Neural cell (in vitro differentiated cells): Measurements from ENCODE around the gene BLOC1S5. TPM values are rescaled to one million over a fixed set of nuclear protein-coding genes. Genes with fewer than 3 reads are reported as not detected.

ENCODE experiments used
- H2AFZ ChIP-seq: fragments of 200-600, 300-800 bp; sonication (generic), shearing (Covaris generic); 2 replicates; pipeline ENCODE4 v1.6.0; 2014; ENCODE audit warnings: low read depth, mild to moderate bottlenecking, antibody characterized with exemption, low read length, moderate library complexity
- H3F3A ChIP-seq: fragments of 200-600 bp; shearing (Covaris generic); 2 replicates; pipeline ENCODE4 v1.6.1; 2016; ENCODE audit warnings: mild to moderate bottlenecking, moderate library complexity, mixed read lengths, antibody characterized with exemption, low read length; ENCODE audit not compliant: insufficient read depth, poor library complexity, severe bottlenecking
- H3K27ac ChIP-seq: fragments of 200-600, 300-800 bp; sonication (generic), shearing (Covaris generic); 2 replicates; pipeline ENCODE4 v1.5.1; 2014; ENCODE audit warnings: mild to moderate bottlenecking, low read length, moderate library complexity
- H3K27me3 ChIP-seq: fragments of 300-800, 200-600 bp; sonication (generic), shearing (Covaris generic); 2 replicates; pipeline ENCODE4 v1.6.0; 2014; ENCODE audit warnings: mild to moderate bottlenecking, low read depth, low read length, moderate library complexity; ENCODE audit not compliant: insufficient read depth
- H3K36me3 ChIP-seq: fragments of 300-800, 200-600 bp; sonication (generic), shearing (Covaris generic); 2 replicates; pipeline ENCODE4 v1.5.1; 2014; ENCODE audit warnings: mild to moderate bottlenecking, antibody characterized with exemption, low read length, moderate library complexity; ENCODE audit not compliant: insufficient read depth
- H3K4me2 ChIP-seq: fragments of 300-800, 200-600 bp; sonication (generic), shearing (Covaris generic); 2 replicates; pipeline ENCODE4 v1.6.0; 2014; ENCODE audit warnings: mild to moderate bottlenecking, low read length
- H3K4me3 ChIP-seq: fragments of 300-800, 200-600 bp; sonication (generic), shearing (Covaris generic); 2 replicates; pipeline ENCODE4 v1.5.1; 2014; ENCODE audit warnings: mild to moderate bottlenecking, low read length, moderate library complexity
- H3K79me2 ChIP-seq: fragments of 200-600 bp; shearing (Covaris generic); replicated peaks from 2 replicates; pipeline ENCODE4 v1.6.0; 2014; ENCODE audit warnings: mild to moderate bottlenecking, low read length, moderate library complexity; ENCODE audit not compliant: insufficient read depth
- H3K9ac ChIP-seq: fragments of 300-800, 200-600 bp; sonication (generic), shearing (Covaris generic); 2 replicates; pipeline ENCODE4 v1.6.1; 2016; ENCODE audit warnings: mild to moderate bottlenecking, low read length, mixed read lengths
- H3K9me2 ChIP-seq: fragments of 200-600 bp; shearing (Covaris generic); 2 replicates; pipeline ENCODE4 v1.6.1; 2016; ENCODE audit warnings: mild to moderate bottlenecking, low read length, mixed read lengths; ENCODE audit not compliant: insufficient read depth
- H3K9me3 ChIP-seq: fragments of 200-600, 300-800 bp; sonication (generic), shearing (Covaris generic); 2 replicates; pipeline ENCODE4 v1.6.1; 2016; ENCODE audit warnings: mild to moderate bottlenecking, mixed run types, low read length, moderate library complexity, mixed read lengths
- H4K20me1 ChIP-seq: fragments of 200-600 bp; shearing (Covaris generic); 2 replicates; pipeline ENCODE4 v1.6.1; 2016; ENCODE audit warnings: mild to moderate bottlenecking, mixed run types; ENCODE audit not compliant: insufficient read depth
- EP300 ChIP-seq: fragments of 450-650 bp; conservative IDR thresholded peaks from 2 replicates; pipeline ENCODE4 v1.6.1; 2014; ENCODE audit warnings: antibody characterized with exemption, mild to moderate bottlenecking, moderate library complexity; ENCODE audit not compliant: poor library complexity, severe bottlenecking
- EZH2 ChIP-seq: fragments of 200-600, 300-800 bp; shearing (Covaris generic), sonication (generic); IDR thresholded peaks from 2 replicates; pipeline ENCODE4 v1.6.1; 2014; ENCODE audit warnings: antibody characterized with exemption, low read length, borderline replicate concordance, mild to moderate bottlenecking; ENCODE audit not compliant: insufficient read depth, poor library complexity, severe bottlenecking
- MXI1 ChIP-seq: fragments of 450-650 bp; conservative IDR thresholded peaks from 2 replicates; pipeline ENCODE4 v1.6.1; 2014; ENCODE audit warnings: antibody characterized with exemption, mild to moderate bottlenecking; ENCODE audit not compliant: poor library complexity, severe bottlenecking
- POLR2AphosphoS5 ChIP-seq: IDR thresholded peaks from 2 replicates; pipeline ENCODE4 v1.6.1; 2012
- RAD21 ChIP-seq: fragments of 450-650 bp; conservative IDR thresholded peaks from 2 replicates; pipeline ENCODE4 v1.6.1; 2014; ENCODE audit warnings: antibody characterized with exemption, mild to moderate bottlenecking, moderate library complexity
- SMC3 ChIP-seq: fragments of 450-650 bp; conservative IDR thresholded peaks from 2 replicates; pipeline ENCODE4 v1.6.1; 2014; ENCODE audit warnings: antibody characterized with exemption, mild to moderate bottlenecking, moderate library complexity; ENCODE audit not compliant: poor library complexity
- TAF1 ChIP-seq: IDR thresholded peaks from 2 replicates; pipeline ENCODE4 v1.6.1; 2012; ENCODE audit warnings: low read depth
- polyA plus RNA-seq: library from polyadenylated mRNA; depleted of rRNA; stranded (reverse); fragments of >200 nt; gene quantifications from 2 replicates; pipeline ENCODE4 v1.2.3, GENCODE V29; 2014
- TF ChIP-seq, protein P1 (sequence below): IDR thresholded peaks from 2 replicates; pipeline ENCODE4 v1.6.1; 2012; ENCODE audit warnings: borderline replicate concordance
- TF ChIP-seq, protein P2 (sequence below): fragments of 450-650 bp; IDR thresholded peaks from 2 replicates; pipeline ENCODE4 v1.5.1; 2014; ENCODE audit warnings: antibody characterized with exemption, mild to moderate bottlenecking, moderate library complexity; ENCODE audit not compliant: poor library complexity, severe bottlenecking

The BLOC1S5 gene
- polyA plus RNA-seq, 1 donor from 2014 or later: 12.2 TPM

DNA sequence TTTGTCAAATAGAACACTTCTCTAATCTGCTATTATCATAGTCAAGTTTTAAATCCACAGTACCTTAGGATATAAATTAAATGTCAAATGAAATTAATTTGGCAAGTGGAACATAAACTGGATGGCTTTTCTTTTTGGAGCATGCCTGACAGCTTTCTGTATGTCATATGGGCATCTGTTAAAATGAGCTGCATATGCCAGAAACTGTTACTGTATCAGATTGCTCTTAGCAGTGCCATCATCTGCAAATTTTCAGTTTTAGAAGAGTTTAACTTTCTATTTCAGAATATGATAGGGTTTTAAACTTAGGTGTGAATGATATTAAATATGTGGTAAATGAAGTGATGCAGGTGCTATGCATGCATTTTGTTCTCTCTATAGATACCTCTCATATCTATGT, 41.6 kb upstream of the BLOC1S5 start:
- no peaks in the 10 kb centered on the region for H3K27me3 ChIP-seq
- H3K27ac ChIP-seq: no peak overlapping the region
- no peaks in the 10 kb centered on the region for H3K9me2 ChIP-seq
- H3K4me3 ChIP-seq: no peak overlapping the region
- no peaks in the 10 kb centered on the region for H3K36me3 ChIP-seq
- peaks cover 9% of the 10 kb centered on the region for H3K79me2 ChIP-seq
- TF ChIP-seq EZH2 (no peak), POLR2AphosphoS5 (no peak), TAF1 (no peak), MXI1 (no peak), SMC3 (no peak)
- TF ChIP-seq, protein P1, sequence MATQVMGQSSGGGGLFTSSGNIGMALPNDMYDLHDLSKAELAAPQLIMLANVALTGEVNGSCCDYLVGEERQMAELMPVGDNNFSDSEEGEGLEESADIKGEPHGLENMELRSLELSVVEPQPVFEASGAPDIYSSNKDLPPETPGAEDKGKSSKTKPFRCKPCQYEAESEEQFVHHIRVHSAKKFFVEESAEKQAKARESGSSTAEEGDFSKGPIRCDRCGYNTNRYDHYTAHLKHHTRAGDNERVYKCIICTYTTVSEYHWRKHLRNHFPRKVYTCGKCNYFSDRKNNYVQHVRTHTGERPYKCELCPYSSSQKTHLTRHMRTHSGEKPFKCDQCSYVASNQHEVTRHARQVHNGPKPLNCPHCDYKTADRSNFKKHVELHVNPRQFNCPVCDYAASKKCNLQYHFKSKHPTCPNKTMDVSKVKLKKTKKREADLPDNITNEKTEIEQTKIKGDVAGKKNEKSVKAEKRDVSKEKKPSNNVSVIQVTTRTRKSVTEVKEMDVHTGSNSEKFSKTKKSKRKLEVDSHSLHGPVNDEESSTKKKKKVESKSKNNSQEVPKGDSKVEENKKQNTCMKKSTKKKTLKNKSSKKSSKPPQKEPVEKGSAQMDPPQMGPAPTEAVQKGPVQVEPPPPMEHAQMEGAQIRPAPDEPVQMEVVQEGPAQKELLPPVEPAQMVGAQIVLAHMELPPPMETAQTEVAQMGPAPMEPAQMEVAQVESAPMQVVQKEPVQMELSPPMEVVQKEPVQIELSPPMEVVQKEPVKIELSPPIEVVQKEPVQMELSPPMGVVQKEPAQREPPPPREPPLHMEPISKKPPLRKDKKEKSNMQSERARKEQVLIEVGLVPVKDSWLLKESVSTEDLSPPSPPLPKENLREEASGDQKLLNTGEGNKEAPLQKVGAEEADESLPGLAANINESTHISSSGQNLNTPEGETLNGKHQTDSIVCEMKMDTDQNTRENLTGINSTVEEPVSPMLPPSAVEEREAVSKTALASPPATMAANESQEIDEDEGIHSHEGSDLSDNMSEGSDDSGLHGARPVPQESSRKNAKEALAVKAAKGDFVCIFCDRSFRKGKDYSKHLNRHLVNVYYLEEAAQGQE: no peak
- no peaks in the 10 kb centered on the region for H3K9me3 ChIP-seq
- no peak overlapping the region for H2AFZ ChIP-seq
- no peaks in the 10 kb centered on the region for H3F3A ChIP-seq
- no peak overlapping the region for H3K4me2 ChIP-seq
- no peak overlapping the region for H3K9ac ChIP-seq
- H4K20me1 ChIP-seq: no peaks in the 10 kb centered on the region

DNA sequence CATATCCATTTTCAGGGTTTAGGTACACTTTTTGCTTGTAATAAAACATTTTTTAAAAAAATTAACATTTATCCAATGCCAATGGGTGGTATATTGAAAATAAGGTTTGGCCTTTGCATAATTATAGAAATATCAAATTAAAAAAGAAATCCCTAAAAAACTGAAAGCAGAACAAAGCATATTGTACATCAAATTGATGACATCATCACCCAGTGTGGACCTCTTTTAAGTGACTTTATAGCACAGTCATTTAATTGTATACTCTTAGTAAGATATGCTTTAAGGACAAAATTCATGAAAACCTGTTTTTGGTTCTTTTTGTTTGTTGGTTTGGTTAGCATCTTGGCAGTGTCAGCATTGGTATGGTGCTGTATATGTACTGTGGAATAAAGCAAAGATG, 39.5 kb upstream of the BLOC1S5 start:
- H3K9me3 ChIP-seq: no peaks in the 10 kb centered on the region
- H3K9ac ChIP-seq: no peak overlapping the region
- no peaks in the 10 kb centered on the region for H3K27me3 ChIP-seq
- H3K79me2 ChIP-seq: peaks cover 20% of the 10 kb centered on the region
- H3F3A ChIP-seq: no peaks in the 10 kb centered on the region
- H3K27ac ChIP-seq: no peak overlapping the region
- H3K4me3 ChIP-seq: no peak overlapping the region
- no peak overlapping the region for H2AFZ ChIP-seq
- TF ChIP-seq EP300 (no peak), EZH2 (no peak), MXI1 (no peak), SMC3 (no peak), RAD21 (no peak), POLR2AphosphoS5 (no peak), TAF1 (no peak)
- TF ChIP-seq, protein P2, sequence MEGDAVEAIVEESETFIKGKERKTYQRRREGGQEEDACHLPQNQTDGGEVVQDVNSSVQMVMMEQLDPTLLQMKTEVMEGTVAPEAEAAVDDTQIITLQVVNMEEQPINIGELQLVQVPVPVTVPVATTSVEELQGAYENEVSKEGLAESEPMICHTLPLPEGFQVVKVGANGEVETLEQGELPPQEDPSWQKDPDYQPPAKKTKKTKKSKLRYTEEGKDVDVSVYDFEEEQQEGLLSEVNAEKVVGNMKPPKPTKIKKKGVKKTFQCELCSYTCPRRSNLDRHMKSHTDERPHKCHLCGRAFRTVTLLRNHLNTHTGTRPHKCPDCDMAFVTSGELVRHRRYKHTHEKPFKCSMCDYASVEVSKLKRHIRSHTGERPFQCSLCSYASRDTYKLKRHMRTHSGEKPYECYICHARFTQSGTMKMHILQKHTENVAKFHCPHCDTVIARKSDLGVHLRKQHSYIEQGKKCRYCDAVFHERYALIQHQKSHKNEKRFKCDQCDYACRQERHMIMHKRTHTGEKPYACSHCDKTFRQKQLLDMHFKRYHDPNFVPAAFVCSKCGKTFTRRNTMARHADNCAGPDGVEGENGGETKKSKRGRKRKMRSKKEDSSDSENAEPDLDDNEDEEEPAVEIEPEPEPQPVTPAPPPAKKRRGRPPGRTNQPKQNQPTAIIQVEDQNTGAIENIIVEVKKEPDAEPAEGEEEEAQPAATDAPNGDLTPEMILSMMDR: no peak
- H4K20me1 ChIP-seq: no peaks in the 10 kb centered on the region
- no peaks in the 10 kb centered on the region for H3K9me2 ChIP-seq
- H3K4me2 ChIP-seq: no peak overlapping the region
- no peaks in the 10 kb centered on the region for H3K36me3 ChIP-seq
